ENCODE results near the gene TULP1. TPM values are rescaled to one million over a fixed set of nuclear protein-coding genes. Genes with fewer than 3 reads are reported as not detected.

The TULP1 gene
- total and polyA plus RNA-seq, 2 of the 13 experiments (the other 11 are each of a cell fraction or from before 2014, with no cell fraction given) = not detected

DNA sequence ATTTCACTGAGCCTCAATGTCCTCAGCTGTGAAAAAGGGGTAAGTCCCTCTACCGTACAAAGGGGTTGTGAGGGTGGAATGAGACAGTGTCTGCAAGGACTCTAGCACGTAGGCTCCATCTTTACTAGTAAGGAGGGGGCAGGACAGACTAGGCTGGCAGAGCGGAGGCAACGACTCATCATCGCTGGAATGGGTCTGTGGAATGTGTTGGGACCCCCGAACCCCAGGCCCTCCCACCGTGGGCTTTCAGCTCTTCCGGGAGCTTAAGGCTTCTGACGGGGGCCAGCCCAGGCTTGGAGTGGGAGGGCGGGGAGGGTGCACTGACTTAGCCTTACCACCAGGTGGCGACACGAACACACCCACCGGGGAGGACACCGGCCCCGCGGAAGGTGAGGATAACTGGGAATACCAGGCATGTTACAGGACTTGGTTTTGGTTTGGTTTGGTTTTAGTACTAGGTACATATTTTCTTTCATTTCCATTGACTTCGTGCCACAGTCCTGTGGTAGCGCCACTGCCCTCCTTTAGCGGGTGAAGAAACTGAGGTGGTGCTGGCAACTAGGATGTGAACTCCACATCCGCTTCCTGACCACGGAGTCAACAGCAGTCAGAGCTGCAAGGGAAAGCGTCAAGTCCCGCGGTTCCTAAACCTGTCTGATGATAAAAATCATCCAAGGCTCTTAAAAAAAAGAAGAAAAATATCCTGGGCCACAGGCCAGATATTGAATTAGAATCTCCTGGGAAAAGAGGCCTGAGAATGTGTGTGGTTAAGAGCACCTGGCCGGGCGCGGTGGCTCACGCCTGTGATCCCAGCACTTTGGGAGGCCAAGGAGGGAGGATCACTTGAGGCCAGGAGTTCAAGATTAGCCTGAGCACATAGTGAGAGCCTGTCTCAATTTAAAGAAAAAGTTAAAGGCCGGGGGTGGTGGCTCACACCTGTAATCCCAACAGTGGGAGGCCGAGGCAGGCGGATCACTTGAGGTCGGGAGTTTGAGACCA is 10.3 kb upstream of the TULP1 start (continued):
- no peak for TF ChIP-seq ZBTB10 (CRISPR knock-in tag; IDR thresholded peaks at IDR 0.05; ENCODE audit: borderline replicate concordance)
- TF ChIP-seq ARID3A (IDR thresholded peaks at IDR 0.05; ENCODE audit: low read depth, low read length) = no peak
- TF ChIP-seq AGO2 (optimal IDR thresholded peaks at IDR 0.05; ENCODE audit: low read depth, low read length) = no peak
- TF ChIP-seq ZNF280B (CRISPR knock-in tag; IDR thresholded peaks at IDR 0.05; ENCODE audit: borderline replicate concordance) = peak; percentile 24; the same call in 1 of the 2 replicates
- TF ChIP-seq TP53 (CRISPR knock-in tag; conservative IDR thresholded peaks at IDR 0.05) = no peak
- no peak for TF ChIP-seq RORA (CRISPR knock-in tag; IDR thresholded peaks at IDR 0.05)
- no peak for TF ChIP-seq CERS6 (CRISPR knock-in tag; IDR thresholded peaks at IDR 0.05)
- TF ChIP-seq PHB2 (IDR thresholded peaks at IDR 0.05; ENCODE audit: partially characterized antibody) = no peak
- 0 out of 2 replicates have a peak, but pooled peaks have one; percentile 57 for TF ChIP-seq IRF1 (CRISPR knock-in tag; IDR thresholded peaks at IDR 0.05; ENCODE audit: low read depth)
- no peak for TF ChIP-seq GFI1 (CRISPR knock-in tag; IDR thresholded peaks at IDR 0.05; ENCODE audit: borderline replicate concordance)
- TF ChIP-seq AHDC1 (CRISPR knock-in tag; IDR thresholded peaks at IDR 0.05; ENCODE audit: borderline replicate concordance) = no peak
- no peak for TF ChIP-seq ZNF260 (CRISPR knock-in tag; IDR thresholded peaks at IDR 0.05; ENCODE audit: borderline replicate concordance, low read depth)
